CD4-positive, alpha-beta T cell treated with Interleukin-12 subunit alpha and Interleukin-12 subunit beta, for 1 hour (primary cell): Measurements from ENCODE around the gene IL1RL1.

Experiments
- DNase-seq: peaks from one replicate; pipeline ENCODE4 v3.0.0-alpha.2; 2020

Gene IL1RL1

DNA sequence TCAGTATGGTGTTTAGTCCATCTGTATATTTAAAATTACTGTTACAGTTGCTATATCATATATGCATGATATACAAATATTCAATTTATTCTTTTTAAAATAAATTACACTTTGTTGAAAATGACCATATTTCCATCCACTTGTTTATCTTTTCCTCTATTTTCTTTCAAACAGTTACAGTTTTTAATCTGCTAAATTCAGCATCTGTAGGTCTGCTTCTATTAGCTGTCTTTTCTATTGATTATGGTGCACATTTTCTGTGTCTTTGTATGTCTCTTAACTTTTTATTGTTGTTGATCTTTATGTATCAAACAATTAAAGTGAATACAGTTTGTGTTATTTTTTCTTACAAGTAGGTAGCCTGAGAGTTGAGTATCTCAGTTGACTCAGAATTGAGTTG is 72.4 kb downstream of the IL1RL1 start:
- no peak for DNase-seq

DNA sequence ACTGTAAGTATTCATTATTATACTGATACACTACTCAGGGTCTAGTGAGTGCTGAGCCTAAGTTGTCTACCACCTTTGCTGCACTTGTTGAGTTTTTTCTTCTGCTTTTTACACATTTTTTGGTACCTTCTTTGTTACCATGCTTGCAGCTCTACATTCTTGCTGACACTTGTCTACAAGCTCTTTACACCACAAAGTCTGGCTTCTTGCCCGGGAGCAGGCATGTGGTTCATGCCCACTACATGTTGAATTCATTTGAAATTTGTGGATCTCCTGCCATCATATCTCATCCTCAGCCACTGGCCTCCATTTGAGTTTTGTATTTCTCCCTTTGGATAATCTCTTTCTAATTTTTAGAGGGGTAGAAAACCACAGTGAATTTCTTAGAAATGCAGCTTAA is 74.2 kb downstream of the IL1RL1 start:
- no peak for DNase-seq

DNA sequence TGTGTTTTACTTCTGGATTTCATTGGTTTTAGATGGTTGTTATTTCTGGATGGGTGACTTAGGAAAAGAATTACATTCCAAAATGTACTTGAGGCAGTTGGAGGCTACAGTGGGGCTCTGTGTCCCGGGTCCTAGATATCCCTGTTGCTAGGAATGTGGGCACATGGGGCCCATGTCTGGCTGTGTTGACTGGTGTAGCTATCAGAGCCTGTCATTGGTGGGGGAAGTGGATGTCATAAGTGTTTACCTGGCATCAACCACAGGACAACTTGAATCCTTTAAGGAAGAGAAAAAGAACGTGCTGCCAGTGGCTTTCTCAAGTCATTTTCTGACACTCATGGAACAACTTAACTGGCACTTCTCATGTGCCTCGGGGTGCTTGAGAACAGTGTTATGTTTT is 74.6 kb downstream of the IL1RL1 start:
- no peak for DNase-seq

DNA sequence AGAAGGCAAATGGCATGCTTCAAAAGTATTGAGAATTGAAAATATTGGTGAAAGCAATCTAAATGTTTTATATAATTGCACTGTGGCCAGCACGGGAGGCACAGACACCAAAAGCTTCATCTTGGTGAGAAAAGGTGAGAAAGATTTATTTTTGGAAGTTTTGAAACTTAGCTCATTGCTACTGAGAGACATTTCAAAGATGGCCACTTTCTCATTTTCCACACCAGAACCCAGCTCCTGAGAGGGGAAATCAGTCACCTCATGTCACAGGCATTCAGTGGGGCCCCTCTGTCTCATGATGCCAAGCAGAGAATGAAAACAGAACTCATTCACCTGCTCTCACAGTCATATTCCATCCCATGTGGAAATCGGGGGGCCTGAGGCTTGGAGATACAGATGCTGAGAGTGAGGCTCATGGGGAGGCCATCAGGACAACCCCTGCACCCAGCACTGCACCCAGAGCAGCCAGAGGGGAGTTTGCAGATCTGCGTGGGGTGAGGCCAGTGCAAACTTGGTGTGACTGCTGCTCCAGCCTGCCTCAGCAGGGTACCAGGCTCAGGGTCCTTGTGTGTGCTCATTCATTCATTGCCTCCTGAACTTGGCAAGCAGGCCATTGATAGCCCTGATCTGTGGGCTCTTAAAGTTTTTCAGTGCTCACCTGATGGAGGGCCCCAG is 75.6 kb downstream of the IL1RL1 start:
- no peak for DNase-seq

DNA sequence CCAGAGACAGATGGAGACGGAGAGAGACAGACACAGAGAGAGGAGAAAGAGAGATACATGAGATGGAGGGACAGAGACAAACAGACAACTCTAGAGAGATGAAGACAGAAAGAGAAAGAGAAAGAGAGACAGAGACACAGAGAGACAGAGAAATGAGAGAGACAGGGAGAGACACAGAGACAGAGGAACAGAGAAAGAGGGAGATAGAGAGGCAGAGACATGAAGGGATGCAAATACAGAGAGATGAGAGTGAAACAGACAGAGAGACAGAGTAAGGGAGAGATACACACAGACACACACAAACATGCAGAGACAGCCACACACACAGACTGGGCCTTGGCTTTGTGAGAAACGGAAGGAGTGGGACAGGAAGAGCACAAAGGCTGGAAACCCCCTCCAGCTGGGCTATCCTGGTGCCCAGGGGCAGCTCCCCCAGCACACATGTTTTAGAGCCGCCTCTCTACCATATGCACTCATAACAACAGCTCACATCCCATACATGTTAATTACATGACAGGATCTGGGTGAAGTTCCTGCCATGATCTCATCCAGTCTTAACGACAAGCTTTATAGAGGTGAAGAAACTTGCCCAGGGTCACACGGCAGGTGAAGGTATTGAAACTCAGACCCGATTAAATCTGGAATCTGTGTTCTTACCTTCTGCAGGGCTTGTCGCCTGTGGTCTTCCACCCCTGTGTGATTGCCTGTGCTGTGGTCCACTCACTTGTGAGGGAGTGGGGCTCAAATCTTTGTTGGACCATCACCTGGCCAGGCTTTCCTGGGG is 76.6 kb downstream of the IL1RL1 start:
- no peak for DNase-seq

DNA sequence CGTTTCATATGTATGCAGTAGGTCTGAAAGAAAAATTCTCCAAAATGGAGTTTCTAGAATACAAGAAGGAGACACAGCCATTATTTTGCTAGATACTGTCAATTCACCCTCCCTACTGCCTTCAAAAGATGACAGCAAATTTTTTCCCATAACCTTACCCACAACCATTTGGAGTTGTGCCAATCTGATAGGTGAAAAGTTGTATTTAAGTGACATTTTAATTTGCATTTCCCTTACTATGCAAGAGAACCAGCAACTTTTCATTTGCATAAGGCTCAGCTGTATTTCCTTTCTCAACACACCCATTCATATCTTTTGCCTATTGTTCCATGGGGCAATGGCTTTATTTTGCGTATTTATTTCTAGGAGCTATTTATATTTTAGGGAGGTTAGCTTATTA is 80.2 kb downstream of the IL1RL1 start:
- DNase-seq: peak; percentile 55

DNA sequence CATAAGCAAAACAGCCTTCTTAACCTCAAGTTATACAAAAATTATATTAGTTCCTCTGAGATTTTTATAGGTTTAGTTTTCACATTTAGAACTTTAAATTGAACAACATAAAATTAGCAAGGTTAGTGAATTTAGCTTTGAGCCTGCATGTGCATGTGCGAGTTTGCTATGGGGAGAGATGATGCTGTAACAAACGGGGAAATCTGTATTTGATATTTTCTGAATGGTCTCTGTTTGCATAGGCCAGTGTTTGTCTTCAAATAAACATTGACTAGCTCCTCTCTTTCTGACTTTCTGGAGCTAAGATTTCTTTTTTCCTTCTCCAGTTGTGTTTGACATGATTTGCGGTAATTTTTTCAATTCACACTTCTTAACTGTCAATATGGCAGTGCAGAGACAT is 80.7 kb downstream of the IL1RL1 start:
- DNase-seq: no peak

DNA sequence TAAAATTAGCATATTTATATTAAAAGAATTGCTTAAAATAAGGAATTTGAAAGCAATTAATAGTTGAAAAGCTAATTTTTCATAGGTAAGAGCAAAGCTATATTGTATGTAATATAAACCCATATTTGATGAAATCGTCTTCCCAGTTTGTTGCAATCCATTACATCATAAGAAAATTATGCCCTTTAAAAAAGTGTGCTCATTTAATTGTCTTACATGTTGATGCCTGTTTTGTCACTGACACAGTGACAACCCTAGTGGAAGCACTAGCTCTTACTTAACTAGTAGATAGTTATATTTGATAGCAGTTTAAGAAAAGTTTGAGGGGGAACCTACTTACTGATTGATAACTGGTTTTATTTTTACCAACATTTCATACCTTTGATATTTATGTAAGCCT is 81.6 kb downstream of the IL1RL1 start:
- DNase-seq: no peak

DNA sequence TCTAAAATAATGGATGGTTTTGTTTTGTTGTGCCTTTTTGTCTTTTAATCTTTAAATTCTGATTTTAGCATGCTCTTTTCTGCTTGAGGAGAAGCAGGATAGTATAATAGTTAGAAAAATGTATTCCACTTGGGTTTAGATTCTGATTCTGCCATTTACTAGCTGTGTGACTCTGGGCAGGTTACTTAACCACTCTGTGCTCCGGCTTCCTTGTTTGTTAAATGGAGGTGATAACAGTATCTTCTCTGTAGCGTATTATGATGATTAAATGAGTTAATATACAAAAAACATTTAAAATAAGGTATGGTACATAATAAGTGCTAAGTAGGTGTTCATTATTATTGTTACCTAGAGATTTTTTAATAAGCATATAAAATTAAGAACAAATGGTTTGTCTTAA is 84.6 kb downstream of the IL1RL1 start:
- no peak for DNase-seq

DNA sequence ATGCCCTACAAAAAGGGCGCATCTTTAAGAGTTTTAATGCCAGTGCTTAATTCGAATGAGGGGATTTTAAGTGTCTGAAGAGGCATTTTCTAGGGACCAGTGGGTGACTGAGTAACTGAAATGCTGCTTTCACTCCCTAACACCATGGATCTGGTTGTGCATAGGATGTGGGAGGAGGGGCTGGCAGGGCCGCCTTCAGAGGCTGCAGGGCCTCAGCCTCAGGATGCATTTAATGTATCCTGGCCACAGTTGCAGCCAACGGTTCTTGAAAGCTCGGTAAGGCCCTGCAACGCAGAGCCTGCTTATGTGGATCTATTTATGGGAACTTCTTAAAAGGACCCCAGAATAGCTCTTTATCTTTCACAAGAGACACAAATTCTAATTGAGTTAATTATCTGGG is 85.8 kb downstream of the IL1RL1 start:
- DNase-seq: no peak

DNA sequence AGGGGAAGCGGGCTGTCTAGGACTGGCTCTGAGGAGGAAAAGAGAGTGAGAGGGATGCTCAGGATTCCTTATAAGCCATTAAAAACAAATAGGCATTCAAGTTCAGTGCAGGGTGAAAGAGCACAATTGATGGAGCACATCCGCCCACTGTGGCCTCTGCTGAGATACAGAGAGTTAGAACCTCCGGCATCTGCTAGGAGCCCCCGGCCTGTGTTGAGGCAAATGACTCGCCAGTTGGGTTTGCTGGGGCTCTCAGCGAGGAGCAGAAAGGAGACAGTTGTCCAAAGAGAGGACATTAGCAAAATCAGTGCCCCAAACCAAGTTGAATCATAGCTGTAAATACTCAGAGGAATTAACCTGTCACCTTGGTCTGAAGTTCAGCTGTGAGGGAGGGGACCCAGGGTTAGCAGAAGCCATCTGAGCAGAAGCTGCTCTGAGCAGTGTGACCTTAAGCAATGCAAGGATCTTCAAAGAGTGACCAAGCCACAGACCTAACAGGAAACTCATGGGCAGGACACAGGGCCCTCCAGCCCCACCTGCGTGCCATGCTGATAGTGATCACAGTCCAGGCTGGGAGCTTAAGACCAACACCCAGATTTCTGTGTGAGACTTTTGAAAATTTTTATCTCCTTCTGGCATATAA is 88.3 kb downstream of the IL1RL1 start:
- DNase-seq: no peak

DNA sequence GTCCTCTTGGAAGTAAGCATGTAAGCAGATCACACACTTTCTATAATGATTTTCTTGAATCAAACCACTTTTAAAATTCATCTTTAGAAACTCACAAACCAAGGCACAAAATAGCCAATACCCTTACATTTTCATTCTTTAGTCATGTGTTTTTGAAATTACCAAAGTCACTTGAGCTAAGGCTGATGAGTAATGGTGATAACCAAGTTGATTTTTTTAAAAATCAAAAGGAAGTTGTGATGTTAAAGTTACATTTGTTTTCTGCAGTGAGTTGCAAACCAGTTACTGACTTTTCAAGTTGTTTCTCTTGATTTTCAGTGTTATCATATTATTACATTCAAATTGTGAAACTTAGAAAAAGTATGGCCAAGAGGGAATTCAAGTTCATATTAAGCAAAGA is 90.1 kb downstream of the IL1RL1 start:
- no peak for DNase-seq
